GM18520 (cell line): ENCODE results near the gene CNKSR3.
A peak's percentile ranks its signal among the peaks of the same experiment; 100 is the strongest.

ENCODE experiments used
- ATAC-seq: cut with Tn5 transposase; IDR thresholded peaks from one replicate; pipeline ENCODE4 v1.9.1; 2021; ENCODE audit not compliant: unreplicated experiment

CNKSR3 gene

DNA sequence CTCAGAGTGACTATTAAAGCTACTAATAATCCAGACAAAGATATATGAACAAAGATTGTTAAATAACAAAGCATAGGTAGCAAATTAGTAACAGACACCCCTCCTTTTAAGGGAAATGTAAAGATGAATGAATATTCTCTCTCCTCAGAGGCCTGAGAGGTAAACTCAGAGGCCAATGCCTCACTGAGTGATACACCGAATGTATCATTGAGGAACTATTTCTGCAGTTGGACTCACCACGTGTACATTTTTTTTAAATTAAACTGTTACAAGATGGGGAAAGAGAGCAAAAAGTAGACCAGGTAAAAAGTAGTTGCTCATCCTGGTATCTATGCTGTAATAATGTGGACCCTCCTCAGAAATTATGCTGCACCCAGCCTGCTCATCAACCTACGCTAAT lies 81.6 kb downstream of the CNKSR3 start:
- ATAC-seq: no peak

DNA sequence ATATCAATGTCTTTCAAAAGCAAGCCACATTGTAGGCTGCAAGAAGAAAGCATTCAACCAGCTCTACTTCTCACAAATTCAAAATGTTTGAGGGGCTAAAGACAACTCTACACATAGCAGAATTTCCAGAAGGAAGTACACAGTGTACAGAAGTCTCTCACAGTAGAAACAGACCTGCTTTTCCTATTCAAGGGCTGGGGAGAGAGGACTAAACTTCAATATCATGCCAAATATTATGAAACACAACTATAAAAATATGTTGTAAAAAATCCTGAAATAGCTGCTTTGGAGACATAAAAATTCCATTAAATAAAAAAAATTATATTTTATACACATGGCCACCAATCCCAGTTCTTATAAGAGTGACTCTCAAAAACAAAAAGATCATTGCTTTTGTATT lies 83.0 kb downstream of the CNKSR3 start:
- ATAC-seq: no peak

- ATAC-seq: no peak
These were observed 83.5 kb downstream of the CNKSR3 start for GRCh38 chr6:154426997-154427396.

DNA sequence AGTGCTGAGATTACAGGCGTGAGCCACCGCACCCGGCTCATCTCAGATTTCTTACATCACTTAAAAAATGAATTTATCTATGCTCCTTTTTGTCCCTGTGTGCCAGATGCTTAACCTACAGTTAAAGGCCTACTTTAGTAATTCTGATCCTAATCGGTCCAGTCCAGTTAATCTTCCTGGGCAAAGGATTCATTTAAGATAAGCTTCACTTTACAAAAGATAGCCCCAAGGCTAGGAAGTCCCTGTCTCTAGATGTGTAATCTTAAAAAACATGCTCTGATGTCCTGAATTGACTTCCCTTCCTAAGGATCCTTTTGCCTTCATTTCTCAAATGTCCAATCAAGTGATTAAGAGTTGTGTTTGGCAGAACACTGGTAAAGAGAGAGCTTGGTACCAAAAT lies 85.5 kb downstream of the CNKSR3 start:
- no peak for ATAC-seq

DNA sequence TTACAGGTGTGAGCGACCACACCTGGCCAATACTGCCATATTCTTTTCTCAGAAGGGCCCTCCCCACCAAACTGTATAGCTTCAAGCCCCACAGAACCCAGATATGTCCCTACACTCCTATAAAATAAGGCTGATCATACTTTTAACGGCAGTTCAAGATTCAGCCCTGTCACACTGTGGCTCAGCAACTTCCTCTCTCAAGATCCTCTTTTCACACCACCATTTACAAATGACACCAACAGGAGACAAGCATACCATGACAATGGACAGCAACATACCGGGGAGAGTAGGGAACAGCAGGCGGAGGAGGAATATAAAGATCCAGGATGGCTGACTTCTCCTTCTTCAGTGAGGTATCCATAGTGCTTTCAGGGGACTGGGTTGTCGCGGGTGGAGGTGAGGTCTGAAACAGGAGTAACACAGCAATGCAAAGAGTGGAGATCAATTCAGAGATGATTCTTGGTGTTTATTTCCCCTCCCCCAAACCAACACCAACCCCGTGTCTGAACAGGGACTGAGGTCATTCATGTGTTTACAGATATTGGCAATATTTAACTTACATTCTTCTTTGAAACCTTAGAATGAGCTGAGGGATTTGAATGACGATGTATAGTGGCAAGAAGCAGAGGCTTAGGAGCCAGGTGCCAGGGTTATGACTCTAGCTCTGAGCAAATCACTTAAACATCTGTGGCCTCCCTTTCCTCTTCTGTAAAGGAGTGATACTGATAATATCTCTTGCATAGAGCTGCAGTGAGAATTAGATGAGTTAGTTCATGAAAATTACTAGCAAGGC lies 96.3 kb downstream of the CNKSR3 start:
- no peak for ATAC-seq

DNA sequence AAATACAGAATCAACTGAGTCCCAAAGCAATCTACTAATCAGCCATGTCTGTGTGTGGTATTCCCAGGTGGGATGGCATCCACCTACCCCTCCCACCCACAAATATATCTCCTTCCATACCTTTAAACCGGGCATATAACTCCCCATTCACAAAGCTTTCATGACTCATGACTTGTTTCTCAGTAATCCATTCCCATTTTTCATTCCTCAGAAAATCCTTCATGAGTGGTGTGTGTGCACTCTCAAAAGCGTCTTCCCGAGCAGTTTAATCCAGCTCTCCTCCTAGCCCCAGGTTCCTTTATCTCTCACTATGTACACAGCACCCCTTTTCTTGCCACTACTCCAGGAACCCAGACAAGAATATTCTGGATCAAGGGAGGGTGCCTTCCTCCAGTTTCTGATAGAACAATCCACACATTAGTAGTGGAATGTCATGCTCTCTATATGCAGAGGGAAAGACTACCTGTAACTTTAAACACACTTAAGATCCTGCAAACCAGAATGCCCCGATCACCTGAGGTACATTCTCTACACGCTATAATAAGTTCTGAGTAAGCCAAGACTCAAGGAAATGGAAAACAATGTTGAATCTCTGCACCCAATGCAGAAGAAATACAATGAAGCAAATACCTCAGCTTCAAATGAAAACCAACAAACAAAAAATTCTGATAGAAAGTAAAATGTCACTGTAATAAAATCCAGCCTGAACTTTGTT lies 98.2 kb downstream of the CNKSR3 start:
- no peak for ATAC-seq

DNA sequence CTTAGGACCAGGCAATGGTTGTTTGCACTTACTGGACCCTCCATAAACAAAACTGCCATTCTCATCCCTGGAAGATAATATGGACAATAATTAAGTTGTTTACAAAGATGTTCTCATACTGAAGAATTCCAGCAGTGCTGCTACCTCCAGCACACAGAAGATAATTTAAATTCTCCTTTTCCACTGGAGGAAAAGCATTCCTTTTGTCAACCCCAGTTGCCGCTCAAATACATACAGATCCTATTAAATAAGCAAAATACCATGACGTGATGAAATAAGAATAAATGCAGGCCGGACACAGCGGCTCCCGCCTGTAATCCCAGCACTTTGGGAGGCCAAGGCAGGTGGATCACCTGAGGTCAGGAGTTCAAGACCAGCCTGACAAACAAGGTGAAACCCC lies 99.4 kb downstream of the CNKSR3 start:
- no peak for ATAC-seq

GRCh38 chr6:154410619-154411072 lies 99.8 kb downstream of the CNKSR3 start:
- peak; percentile 54 for ATAC-seq

DNA sequence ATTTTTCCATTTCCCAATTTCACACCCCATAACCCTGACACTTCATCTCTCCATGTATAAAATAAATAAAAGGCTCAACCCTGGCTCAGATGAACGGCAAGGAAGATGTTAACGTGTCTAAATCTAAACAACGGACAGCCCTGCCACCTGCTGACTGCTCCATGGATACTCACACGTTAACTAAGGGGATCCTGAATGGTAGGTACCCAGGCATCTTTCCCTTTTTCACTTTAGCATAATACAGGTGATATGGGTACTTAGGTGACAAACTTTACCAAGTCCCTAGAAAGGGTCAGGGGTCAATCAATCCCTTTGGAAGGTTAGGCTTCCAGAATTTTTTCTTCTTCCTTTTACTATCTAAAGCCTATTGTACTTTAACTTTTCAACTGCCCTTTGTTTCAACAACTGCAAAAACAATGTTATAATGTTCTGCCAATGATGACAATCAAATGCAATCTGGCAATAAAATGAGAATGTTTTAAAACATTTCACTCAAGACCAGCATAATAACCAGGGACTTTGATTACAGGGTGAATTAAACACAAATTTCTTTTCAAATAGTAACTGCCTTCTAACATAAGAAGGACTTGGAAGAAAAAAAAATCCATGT lies 101.5 kb downstream of the CNKSR3 start:
- no peak for ATAC-seq

DNA sequence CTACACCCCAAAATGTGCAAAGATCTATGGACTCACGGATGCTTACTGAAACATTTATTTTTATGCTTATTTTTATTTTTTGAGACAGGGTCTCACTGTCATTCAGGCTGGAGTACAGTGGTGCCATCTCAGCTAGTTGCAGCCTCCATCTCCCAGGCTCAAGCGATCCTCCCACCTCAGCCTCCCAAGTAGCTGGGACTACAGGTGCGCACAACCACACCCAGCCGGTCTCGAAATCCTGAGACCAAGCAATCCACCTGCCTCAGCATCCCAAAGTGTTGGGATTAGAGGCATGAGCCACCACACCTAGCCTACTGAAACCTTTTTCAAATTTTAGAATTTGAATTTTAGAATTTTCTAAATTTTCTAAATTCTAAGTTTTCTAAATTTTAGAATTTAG lies 103.0 kb downstream of the CNKSR3 start:
- no peak for ATAC-seq

DNA sequence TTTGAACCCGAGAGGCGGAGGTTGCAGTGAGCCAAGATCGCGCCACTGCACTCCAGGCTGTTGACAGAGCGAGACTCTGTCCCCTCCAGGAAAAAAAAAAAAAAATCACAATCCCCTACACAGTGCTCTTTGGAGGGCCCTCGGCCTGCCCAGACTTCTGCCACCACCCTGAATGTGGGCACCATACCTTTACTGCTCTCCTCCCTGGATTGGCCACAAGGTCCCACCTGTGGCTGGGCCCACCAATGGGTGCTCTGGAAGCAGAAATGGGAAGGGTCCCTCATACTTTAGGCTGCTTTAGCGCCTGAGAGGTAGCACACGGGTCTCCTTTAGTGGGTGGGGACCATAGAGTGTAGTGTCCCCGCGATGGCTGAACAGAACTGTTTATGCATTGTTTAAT lies 103.6 kb downstream of the CNKSR3 start:
- ATAC-seq: no peak

DNA sequence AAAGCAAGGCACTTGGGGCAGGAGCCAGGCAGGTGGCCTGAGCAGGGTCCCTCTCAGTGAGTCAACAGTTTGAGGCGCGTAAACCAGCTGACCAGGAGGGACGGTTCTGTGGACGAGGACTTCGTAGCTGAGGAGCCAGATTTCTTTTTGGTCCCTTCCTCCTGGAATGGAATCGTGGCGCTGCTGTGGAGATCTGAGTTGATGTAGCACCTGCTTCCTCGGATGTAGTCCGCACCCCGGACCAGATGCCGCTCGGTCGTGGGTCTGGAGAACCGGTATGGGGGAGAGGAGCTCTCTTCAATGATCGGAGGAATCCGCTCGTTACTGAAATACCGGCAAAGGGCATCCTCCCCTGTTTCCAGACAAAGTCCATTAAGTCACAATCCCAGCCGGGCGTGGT lies 104.2 kb downstream of the CNKSR3 start:
- no peak for ATAC-seq

DNA sequence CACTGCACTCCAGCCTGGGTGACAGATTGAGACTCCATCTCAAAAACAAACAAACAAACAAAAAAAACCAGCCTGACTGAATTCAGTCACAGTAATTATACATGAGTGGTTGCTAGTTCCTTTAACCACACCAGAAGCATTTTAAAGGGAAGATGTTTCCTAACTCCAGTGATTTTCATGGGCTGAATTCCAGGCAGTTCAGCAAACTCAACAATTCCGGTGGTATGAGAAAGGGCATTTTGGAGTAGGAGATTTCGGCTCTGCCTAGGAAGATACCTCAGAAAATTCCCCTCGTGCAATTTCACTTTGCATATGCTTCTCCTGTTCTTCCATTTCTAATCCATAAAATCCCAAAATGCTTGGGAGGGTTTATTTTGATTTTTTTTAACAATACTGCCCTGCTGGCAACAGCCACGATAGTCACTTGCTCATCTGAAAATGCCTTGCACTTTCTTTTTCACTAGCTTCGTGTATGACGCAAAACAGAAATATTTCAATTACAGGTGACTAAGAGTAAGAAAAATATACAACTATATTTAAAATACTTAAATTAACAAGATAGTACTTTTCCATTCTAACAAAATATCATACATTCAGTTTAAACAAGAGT lies 105.6 kb downstream of the CNKSR3 start:
- no peak for ATAC-seq

- ATAC-seq: no peak
These were observed 106.7 kb downstream of the CNKSR3 start for GRCh38 chr6:154403788-154404187.

GRCh38 chr6:154402081-154402780 lies 108.3 kb downstream of the CNKSR3 start:
- no peak for ATAC-seq

DNA sequence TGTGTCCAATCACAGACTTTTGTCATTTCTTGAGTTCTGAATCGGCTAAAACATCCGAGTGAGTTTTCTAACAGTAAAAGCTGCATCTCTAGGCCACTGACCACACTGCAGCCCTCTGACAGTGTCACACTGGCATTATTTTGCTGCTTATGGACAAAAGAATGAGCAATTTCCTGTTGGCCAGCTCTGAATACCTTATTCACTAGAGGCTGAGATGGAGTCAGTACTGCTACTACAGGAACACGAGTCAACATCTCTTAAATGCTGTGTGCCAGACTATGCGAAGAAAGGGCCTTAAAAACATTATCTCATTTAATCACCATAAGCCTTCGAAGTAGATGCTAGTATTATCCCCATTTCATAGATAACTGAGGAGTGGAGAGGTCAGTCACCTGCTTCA lies 111.4 kb downstream of the CNKSR3 start:
- no peak for ATAC-seq

GRCh38 chr6:154397491-154398195 lies 112.8 kb downstream of the CNKSR3 start:
- ATAC-seq: no peak

DNA sequence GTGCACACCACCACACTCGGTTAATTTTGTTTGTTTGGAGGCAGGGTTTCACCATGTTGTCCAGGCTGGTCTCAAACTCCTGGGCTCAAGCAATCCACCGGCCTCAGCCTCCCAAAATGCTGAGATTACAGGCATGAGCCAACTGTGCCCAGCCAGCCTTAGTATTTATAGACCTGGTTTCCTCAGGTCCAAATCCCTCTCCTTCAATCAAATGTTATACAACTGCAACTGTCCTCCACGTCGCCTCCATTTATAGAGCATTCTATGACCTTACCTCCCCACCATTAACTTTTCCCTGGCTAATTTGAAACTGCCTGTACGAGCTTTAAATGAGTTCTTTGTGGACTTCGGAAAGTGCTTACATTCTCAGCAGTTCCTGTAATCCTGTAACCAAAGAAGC lies 114.6 kb downstream of the CNKSR3 start:
- ATAC-seq: no peak

GRCh38 chr6:154395316-154395715 lies 115.2 kb downstream of the CNKSR3 start:
- ATAC-seq: no peak

GRCh38 chr6:154394571-154394970 lies 115.9 kb downstream of the CNKSR3 start:
- ATAC-seq: no peak
